SK-N-SH treated with all-trans-retinoic acid at 6 μM for 48 hours (cell line): Measurements from ENCODE around the gene CRYBG1.

Source experiments
- BACH2 ChIP-seq: fragments of 250-450 bp; sonication (Bioruptor Pico); IDR thresholded peaks from 2 replicates; pipeline ENCODE4 v1.9.0; 2021; ENCODE audit warnings: mild to moderate bottlenecking, borderline replicate concordance
- GLIS3 ChIP-seq: fragments of 250-450 bp; sonication (Bioruptor Pico); IDR thresholded peaks from 2 replicates; pipeline ENCODE4 v1.5.0; 2020; ENCODE audit warnings: mild to moderate bottlenecking, moderate library complexity
- OSR1 ChIP-seq: fragments of 250-450 bp; sonication (Bioruptor Pico); IDR thresholded peaks from 2 replicates; pipeline ENCODE4 v1.8.0; 2022; ENCODE audit warnings: moderate library complexity, mild to moderate bottlenecking, inconsistent platforms
- PATZ1 ChIP-seq: fragments of 250-450 bp; sonication (Bioruptor Pico); IDR thresholded peaks from 2 replicates; pipeline ENCODE4 v1.8.0; 2020; ENCODE audit warnings: mild to moderate bottlenecking, moderate library complexity, borderline replicate concordance
- PPARA ChIP-seq: fragments of 250-450 bp; sonication (Bioruptor Pico); IDR thresholded peaks from 2 replicates; pipeline ENCODE4 v1.5.0; 2020; ENCODE audit warnings: mild to moderate bottlenecking, borderline replicate concordance
- SNAI2 ChIP-seq: fragments of 250-450 bp; sonication (Bioruptor Pico); IDR thresholded peaks from 2 replicates; pipeline ENCODE4 v1.5.0; 2020; ENCODE audit warnings: mild to moderate bottlenecking, moderate library complexity
- TSHZ2 ChIP-seq: fragments of 250-450 bp; sonication (Bioruptor Pico); IDR thresholded peaks from 2 replicates; pipeline ENCODE4 v1.5.0; 2020; ENCODE audit warnings: mild to moderate bottlenecking, moderate library complexity
- ZNF565 ChIP-seq: fragments of 450-650 bp; formaldehyde crosslinking; conservative IDR thresholded peaks from 2 replicates; pipeline ENCODE4 v1.5.0; 2020; ENCODE audit warnings: low read depth, mild to moderate bottlenecking, moderate library complexity
- ZNF8 ChIP-seq: fragments of 450-650 bp; formaldehyde crosslinking; IDR thresholded peaks from 2 replicates; pipeline ENCODE4 v1.5.0; 2020; ENCODE audit warnings: mild to moderate bottlenecking, moderate library complexity

DNA sequence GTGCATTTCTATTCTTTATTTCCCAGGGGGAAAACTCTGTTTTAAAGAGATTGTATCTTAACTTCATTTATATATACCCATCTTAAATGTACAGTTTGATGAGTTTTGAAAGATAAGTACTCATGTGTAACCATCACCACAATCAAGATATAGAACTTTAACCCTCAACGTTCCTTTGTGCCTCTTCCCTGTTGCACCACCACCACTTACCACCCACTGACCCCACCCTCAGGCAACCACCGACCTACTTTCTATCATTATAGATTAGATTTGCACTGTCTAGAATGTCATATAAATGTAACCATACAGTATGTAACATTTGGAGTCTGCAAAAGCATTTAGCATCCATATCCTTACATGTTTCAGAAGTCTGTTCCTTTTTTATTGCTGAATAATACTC is 147.8 kb downstream of the CRYBG1 start:
- TF ChIP-seq ZNF565 (no peak), OSR1 (CRISPR knock-in tag) (no peak), TSHZ2 (CRISPR knock-in tag) (no peak), SNAI2 (CRISPR knock-in tag) (no peak), PATZ1 (CRISPR knock-in tag) (no peak), PPARA (CRISPR knock-in tag) (no peak), ZNF8 (CRISPR knock-in tag) (no peak), GLIS3 (no peak), BACH2 (CRISPR knock-in tag) (no peak)
